ENCODE data around the gene GTPBP4.
"Not testable (repeated sequence)": the region's sequence is repeated elsewhere in the genome, so short reads cannot be mapped to it uniquely, and the experiment has no call there.

The GTPBP4 gene

GRCh38 chr10:1022413-1022812, 34.2 kb downstream of the GTPBP4 start:
- in situ Hi-C loops (cut with HindIII; ENCODE audit: low sequenced_read_pairs), result no loop called here

- in situ Hi-C loops (cut with HindIII; ENCODE audit: low sequenced_read_pairs), result no loop called here
Measured at GRCh38 chr10:1024103-1024502, 35.9 kb downstream of the GTPBP4 start.

DNA sequence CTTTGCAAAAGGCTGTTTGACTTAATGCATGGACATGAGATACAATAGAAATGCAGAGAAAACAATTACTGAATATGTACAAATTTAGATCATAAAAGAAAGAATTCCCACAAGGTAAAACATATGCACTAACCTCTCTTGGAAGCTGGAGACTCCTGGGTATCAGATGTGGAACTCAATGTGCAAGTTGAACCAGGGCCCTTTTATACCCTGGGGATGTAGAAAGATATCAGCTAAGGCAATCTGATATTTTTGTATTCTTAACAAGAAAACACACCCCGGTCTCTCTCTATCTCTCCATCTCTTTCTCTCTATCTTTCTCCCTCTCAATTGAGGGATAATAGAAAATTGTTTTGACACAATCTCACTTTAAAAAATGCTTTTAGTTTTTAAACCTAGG, 37.4 kb downstream of the GTPBP4 start, which contains the start of gene IDI2:
IDI2 (minus strand) TSS at position 177 of the 400 bp plus-strand sequence. CDS start 1,136 bp downstream, outside the sequence.
- in situ Hi-C loops (cut with HindIII; ENCODE audit: low sequenced_read_pairs), result no loop called here

DNA sequence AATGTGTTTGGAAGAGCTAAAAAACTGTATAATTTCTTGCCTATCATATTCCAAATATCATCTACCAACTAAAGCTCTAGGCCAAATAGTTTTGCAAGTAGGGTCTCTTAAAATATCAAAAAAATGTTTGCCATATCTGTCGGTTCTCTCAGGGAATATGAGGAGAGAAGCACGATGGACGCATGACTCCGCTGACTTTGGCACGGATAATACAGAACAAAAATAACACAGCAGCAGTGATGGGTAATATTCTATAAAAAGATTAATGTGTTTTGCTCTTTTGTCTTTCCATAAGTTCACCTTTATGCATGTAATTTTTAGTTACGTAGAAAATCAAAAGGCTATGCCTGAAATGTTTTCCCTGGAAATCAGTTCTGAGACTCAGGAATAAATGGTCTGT, 38.3 kb downstream of the GTPBP4 start:
- in situ Hi-C loops (cut with HindIII; ENCODE audit: low sequenced_read_pairs), result no loop called here

DNA sequence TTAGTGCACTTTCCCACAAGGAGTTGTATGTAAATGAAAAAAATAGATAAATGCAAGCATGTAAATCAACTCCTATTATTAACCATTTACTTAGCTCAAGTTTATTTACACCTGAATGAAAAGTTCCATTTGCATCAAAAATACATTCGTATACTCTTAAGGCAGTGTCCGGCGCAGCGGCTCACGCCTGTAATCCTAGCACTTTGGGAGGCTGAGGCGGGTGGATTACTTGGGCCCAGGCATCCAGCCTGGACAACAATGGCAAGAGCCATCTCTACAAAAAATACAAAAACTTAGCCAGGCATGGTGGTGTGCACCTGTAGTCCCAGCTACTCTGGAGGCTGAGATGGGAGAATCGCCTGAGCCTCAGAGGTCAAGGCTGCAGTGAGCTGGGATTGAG, 41.6 kb downstream of the GTPBP4 start:
- in situ Hi-C loops (cut with HindIII; ENCODE audit: low sequenced_read_pairs), result no loop called here

GRCh38 chr10:1033601-1034000, 45.4 kb downstream of the GTPBP4 start:
- in situ Hi-C loops (cut with HindIII; ENCODE audit: low sequenced_read_pairs), result no loop called here

GRCh38 chr10:1034758-1035157, 46.5 kb downstream of the GTPBP4 start:
- in situ Hi-C loops (cut with HindIII; ENCODE audit: low sequenced_read_pairs), result no loop called here

DNA sequence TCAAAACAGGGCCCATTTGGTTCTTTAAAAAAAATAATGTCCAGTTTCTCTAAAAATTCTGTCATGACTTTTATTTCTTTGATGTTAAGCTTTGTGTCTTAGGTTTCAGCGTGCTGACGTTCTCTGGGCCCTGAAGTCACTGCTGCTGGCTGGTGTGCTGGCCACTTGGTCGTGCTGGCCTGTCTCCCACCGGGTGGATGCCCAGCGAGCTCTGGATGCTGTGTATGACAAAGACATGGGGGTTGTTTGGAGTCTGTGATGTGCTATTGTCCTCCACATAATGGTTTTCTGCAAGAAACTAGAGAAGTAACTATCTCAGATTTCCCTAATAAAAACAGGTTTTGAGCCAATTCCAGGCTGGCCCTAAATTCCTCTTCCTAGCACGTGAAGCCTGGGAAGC, 47.0 kb downstream of the GTPBP4 start:
- in situ Hi-C loops (cut with HindIII; ENCODE audit: low sequenced_read_pairs), result no loop called here

- in situ Hi-C loops (cut with HindIII; ENCODE audit: low sequenced_read_pairs), result no loop called here
Measured at GRCh38 chr10:1036341-1036791, 48.1 kb downstream of the GTPBP4 start.

GRCh38 chr10:1037098-1037497, 48.9 kb downstream of the GTPBP4 start:
- in situ Hi-C loops (cut with HindIII; ENCODE audit: low sequenced_read_pairs), result no loop called here

DNA sequence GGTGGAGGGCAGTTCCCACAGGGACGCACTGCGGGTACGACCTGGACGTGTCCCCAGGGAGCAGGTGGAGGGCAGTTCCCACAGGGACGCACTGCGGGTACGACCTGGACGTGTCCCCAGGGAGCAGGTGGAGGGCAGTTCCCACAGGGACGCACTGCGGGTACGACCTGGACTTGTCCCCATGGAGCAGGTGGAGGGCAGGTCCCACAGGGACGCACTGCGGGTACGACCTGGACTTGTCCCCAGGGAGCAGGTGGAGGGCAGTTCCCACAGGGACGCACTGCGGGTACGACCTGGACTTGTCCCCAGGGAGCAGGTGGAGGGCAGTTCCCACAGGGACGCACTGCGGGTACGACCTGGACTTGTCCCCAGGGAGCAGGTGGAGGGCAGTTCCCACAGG, 50.5 kb downstream of the GTPBP4 start:
- in situ Hi-C loops (cut with HindIII; ENCODE audit: low sequenced_read_pairs), result not testable (repeated sequence)

DNA sequence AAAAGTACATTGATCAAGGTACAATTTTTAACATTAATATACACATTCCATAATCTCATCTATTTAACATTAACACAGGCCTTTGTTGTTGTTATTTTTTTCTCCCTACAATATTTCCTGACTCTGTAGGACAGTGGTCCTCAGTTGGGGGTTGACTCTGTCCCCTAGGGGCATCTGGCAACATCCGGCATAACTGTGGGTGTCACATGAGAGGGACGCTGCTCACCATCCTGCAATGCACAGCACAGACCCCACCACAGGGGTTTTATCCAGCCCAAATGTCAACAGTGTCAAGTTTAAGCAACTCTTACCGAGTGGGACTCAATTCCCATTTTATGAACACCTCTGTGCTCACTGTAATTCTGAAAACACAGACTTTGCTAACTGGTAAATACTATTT, 51.9 kb downstream of the GTPBP4 start:
- in situ Hi-C loops (cut with HindIII; ENCODE audit: low sequenced_read_pairs), result loop anchor here (10.0 kb wide), 1 partner anchor 55 kb away; the partner anchor contains the start of gene GTPBP4

- in situ Hi-C loops (cut with HindIII; ENCODE audit: low sequenced_read_pairs), result loop anchor here (10.0 kb wide), 1 partner anchor 57 kb away; the partner anchor contains the start of gene GTPBP4
Measured at GRCh38 chr10:1041514-1041913, 53.3 kb downstream of the GTPBP4 start.

- in situ Hi-C loops (cut with HindIII; ENCODE audit: low sequenced_read_pairs), result loop anchor here (10.0 kb wide), 1 partner anchor 59 kb away; the partner anchor contains the start of gene GTPBP4
Measured at GRCh38 chr10:1043532-1043995, 55.3 kb downstream of the GTPBP4 start.

DNA sequence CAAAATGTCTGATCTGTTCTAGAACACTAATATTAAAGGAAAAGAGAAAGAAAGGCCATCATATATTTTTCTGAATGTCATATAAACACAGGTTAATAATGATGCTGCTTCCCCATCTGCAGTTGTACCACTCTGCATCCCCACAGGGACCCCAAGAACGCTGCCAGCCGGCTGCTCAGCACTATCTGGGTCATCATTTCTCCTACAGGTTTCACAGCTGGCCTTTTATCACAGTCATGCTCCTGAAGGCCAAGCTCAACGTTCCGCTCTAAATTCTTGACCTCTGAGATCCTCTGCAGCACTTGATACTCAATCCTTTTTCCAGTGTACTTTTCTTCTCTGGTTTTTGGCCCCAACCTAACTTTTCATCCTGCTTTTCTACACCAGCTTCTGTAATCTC, 55.9 kb downstream of the GTPBP4 start:
- in situ Hi-C loops (cut with HindIII; ENCODE audit: low sequenced_read_pairs), result loop anchor here (10.0 kb wide), 1 partner anchor 59 kb away; the partner anchor contains the start of gene GTPBP4

DNA sequence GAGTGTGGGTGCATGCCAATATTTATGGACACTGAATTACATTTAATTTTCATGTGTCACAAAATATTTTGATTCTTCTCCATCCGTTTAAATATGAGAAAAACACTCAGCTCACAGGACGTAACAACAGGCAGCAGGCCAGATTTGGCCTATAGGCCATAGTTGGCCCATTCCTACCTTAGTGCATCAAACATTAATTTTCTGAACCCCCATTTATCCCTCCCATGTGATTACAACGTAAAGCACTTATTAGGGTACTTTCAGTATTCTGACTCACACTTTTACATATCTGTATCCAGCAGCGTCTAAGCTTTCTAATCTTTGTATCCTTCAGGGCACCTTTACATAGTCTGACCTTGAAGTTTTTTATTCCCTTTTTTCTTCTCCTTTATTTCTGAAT, 56.7 kb downstream of the GTPBP4 start:
- in situ Hi-C loops (cut with HindIII; ENCODE audit: low sequenced_read_pairs), result loop anchor here (10.0 kb wide), 1 partner anchor 60 kb away; the partner anchor contains the start of gene GTPBP4

DNA sequence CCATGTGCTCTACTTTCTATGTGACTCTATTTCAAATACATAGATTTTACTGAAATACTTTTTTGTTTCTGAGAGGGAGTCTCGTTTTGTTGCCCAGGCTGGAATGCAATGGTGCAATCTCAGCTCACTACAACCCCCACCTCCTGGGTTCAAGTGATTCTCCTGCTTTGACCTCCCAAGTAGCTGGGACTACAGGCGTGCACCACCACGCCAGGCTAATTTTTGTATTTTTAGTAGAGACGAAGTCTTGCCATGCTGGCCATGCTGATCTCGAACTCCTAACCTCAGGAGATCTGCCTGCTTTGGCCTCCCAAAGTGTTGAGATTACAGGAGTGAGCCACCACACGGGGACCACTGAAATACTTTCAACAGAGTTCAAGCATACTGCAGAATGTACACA, 57.2 kb downstream of the GTPBP4 start:
- in situ Hi-C loops (cut with HindIII; ENCODE audit: low sequenced_read_pairs), result loop anchor here (10.0 kb wide), 1 partner anchor 61 kb away; the partner anchor contains the start of gene GTPBP4

GRCh38 chr10:1047937-1048336, 59.7 kb downstream of the GTPBP4 start:
- in situ Hi-C loops (cut with HindIII; ENCODE audit: low sequenced_read_pairs), result loop anchor here (10.0 kb wide), 1 partner anchor 63 kb away; the partner anchor contains the start of gene GTPBP4

- in situ Hi-C loops (cut with HindIII; ENCODE audit: low sequenced_read_pairs), result loop anchor here (10.0 kb wide), 1 partner anchor 64 kb away; the partner anchor contains the start of gene GTPBP4
Measured at GRCh38 chr10:1048349-1048731, 60.1 kb downstream of the GTPBP4 start.

- in situ Hi-C loops (cut with HindIII; ENCODE audit: low sequenced_read_pairs), result loop anchor here (10.0 kb wide), 1 partner anchor 64 kb away; the partner anchor contains the start of gene GTPBP4
Measured at GRCh38 chr10:1048732-1049424, 60.6 kb downstream of the GTPBP4 start, which contains the start of gene IDI1. TSS of gene IDI1 (minus strand) at chr10:1049119. CDS start at chr10:1049003, 116 bp downstream.

DNA sequence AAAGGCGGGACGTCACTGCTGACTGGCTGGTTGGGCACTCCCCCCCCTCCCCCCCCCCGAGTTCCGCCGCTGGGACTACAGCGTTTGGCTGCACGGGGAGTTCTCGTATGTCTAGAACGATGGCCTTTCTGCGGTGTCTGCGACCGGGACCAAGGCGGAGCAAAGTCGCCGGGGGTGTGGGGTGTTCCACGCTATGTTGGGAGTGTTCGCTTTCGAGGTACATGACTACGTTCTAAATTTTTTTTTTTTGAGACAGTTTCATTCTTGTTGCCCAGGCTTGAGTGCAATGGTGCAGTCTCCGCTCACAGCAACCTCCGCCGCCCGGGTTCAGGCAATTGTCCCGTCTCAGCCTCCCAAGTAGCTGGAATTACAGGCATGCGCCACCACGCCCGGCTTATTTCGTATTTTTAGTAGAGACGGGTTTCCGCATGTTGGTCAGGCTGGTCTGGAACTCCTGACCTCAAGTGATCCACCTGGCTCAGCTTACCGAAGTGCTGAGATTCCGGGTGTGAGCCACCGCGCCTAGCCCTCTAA, 61.3 kb downstream of the GTPBP4 start:
- in situ Hi-C loops (cut with HindIII; ENCODE audit: low sequenced_read_pairs), result loop anchor here (10.0 kb wide), 1 partner anchor 65 kb away; the partner anchor contains the start of gene GTPBP4

GRCh38 chr10:1050145-1050544, 61.9 kb downstream of the GTPBP4 start:
- in situ Hi-C loops (cut with HindIII; ENCODE audit: low sequenced_read_pairs), result no loop called here
